HUDEP-2 (cell line): ENCODE results near the gene MAP7.
"Not testable (repeated sequence)": the region's sequence is repeated elsewhere in the genome, so short reads cannot be mapped to it uniquely, and the experiment has no call there.

ENCODE experiments used
- DNase-seq, 76 experiments: peaks; one replicate each; lab custom pipeline; 2025; ENCODE audit not compliant: unreplicated experiment in 76 of 76; lab: John Stamatoyannopoulos, UW

MAP7 gene

DNA sequence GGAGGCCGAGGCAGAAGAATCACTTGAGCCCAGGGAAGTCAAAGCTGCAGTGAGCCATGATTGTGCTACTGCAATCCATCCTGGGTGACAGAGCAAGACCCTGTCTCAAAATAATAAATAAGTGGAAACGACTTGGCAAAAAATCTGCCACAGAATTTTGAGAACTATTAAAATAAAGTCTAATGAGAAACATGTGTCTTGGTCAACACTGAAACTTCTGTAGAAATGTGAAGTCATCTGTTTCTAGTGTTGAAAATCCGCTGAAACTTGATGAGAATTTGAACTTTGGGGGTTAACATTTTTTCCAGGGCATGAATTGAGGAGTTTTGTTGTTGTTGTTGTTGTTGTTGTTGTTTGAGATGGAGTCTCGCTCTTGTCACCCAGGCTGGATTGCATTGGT is 231.5 kb downstream of the MAP7 start:
- no peak for DNase-seq

DNA sequence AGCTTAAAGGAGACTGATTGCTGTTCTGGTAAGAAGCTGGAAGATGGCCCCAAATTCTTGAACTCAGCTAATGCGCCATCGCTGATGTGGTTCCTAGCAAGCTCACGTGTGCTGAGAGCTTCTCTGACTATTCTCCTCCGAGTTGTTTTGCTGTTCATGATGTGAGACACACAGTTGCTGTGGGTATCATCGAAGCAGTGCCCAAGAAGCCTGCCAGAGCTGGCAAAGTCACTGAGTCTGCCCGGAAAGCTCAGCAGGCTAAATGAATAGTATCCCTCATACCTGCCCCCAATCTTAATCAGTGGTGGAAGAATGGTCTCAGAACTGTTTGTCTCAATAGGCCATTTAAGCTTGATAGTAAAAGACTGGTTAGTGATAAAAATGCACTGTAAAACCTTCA is 232.3 kb downstream of the MAP7 start:
- no peak for DNase-seq

DNA sequence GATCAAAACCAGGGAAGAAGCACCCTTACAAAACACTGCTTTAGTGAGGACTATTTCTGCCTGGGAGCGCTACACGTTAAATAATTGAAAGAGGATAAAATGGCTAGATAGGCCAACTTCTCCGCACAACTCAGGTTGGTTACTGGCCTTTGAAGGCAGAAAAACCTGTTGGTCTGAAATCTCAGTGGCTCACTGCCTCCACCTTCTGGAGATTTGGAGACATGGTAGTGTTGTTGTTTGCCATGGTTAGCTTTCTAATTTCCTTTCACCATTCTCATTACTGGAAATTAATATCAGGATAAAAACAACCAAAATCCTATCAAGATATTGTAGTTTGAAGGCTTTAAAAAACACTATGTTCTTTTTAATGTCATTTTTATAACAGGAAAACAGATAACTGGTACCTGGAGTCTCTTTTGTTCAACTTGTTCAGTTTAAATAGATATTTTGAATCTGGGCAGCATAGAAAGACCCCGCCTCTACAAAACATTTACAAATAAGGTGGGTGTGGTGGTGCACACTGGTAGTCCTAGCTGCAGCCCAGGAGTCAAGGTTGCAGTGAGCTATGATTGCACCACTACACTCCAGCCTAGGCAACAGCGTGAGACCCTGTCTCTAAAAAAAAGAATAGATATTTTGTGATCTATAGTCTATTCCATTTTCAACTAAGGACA is 233.1 kb downstream of the MAP7 start:
- peak in 52 of 76 experiments; percentile 5 to 79 (median 38) for DNase-seq

DNA sequence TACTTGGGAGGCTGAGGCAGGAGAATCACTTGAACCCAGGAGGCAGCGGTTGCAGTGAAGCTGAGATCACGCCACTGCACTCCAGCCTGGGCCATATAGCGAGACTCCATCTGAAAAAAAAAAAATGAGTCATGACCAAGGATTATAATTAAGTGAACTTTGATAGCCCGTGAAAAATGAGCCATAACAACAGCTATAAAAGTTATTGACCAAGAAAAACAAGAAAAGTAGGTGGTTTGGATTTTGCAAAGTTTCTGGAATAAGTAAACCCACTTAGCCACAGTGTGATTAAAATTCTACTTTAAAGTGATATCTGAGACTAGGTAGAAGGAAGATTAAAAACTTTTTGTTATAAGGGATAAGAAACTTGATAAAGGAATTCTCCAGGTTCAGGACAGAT is 234.6 kb downstream of the MAP7 start:
- DNase-seq = no peak

DNA sequence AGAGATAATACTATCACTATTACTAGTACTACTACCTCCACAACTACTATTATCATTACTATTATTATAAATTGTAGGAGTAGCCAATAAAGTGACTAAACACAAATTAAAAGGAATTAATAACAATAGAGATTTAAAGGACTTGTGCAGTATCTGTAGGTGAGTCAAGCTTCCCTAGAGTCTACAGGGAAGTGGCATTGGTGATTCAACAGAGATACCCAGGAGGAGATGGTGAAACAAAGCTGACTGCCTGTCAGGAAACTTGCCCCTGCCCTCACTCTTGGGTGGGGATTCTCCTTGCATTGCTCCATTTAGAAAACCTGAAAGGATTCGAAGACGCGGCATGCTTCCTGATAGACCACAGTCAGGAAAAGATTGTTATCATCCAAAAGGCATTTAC is 237.2 kb downstream of the MAP7 start:
- DNase-seq = no peak

DNA sequence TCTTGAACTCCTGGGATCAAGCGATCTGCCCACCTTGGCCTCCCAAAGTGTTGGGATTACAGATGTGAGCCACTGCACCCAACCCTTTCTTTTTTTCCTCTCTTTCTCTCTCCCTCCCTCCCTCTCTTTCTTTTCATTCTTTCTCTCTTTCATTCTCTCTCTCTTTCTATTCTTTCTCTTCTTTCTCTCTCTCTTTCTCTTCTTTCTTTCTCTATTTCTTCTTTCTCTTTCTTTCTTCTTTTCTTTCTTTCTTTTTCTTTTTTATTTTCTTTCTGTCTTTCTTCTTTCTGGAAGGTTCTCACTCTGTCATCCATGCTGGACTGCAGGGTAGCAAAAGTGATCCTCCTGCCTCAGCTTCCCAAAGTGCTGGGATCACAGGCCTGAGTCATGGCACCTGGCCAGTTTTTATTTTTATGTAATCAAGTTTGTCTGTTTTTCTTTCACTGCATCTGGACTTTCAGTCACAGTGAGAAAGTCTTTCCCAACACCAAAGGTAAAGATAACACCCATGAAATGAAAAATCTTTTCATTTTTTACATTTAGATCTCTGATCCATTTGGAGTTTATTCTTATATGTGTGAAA is 240.4 kb downstream of the MAP7 start:
- no peak for DNase-seq

DNA sequence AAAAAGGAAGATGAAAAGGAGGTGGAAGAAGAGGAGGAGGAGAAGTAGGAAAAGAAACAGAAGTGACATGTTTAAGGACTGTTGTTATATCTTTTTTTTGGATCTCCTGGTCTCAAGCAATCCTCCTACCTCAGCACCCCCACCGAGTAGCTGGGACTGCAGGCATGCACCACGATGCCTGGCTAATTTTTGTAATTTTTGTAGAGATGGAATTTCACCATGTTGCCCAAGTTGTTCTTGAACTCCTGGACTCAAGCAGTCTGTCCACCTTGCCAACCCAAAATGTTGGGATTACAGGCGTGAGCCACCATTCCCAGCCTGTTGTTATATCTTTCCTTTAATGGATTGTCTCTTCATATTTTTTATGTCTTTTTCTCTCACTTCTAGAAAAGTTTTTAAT is 241.1 kb downstream of the MAP7 start:
- DNase-seq = no peak

DNA sequence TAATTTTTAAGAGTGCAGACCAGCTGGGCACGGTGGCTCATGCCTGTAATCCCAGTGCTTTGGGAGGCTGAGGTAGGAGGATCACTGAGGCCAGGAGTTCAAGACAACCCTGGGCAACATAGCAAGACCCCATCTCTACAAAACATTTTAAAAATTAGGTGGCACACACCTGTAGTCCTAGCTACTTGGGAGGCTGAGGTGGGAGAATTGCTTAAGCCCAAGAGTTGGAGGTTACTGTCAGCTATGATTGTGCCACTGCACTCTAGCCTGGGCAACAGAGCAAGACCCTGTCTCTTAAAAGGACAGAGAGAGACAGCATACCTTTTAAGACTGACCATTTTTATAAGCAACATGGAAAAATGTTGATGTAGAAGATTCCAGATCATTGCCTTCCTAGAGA is 241.8 kb downstream of the MAP7 start:
- DNase-seq = not testable (repeated sequence)

DNA sequence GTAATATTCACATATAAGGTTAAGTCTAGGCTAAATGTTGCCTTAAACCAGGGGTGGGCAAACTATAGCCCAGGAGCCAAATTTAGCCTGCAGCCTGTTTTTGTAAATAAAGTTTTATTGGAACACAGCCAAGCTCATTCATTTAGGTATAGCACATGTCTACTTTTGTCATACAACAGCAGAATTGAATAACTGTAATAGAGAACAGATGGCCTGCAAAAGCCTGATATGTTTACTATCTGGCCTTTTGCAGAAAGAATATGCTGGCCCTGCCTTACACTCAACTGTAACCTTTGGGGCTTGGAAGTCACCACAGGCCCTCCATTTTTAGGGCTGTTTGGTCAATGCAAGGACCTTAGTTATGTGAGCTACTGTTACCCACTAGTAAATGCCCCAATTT is 242.9 kb downstream of the MAP7 start:
- DNase-seq = peak in 8 of 76 experiments; percentile 14 to 57 (median 30)

DNA sequence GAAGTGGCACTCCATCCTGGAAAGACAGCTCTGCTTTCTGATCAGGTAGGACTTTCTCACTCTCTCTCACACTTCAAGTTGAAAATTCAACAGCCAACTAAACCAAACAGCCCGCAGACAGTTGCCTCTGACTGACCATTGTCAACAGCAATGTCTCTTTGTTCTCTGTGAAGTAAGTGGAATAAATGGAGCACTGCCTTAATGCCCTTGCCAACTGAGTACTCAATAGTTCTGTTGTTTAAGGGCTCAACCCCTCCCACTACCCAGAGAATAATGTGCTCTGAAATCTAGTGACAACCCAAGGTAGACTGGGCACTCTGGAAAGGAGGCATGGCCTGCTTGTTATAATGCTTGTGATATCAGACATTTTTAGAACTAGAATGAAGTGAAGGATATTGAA is 243.8 kb downstream of the MAP7 start:
- no peak for DNase-seq

DNA sequence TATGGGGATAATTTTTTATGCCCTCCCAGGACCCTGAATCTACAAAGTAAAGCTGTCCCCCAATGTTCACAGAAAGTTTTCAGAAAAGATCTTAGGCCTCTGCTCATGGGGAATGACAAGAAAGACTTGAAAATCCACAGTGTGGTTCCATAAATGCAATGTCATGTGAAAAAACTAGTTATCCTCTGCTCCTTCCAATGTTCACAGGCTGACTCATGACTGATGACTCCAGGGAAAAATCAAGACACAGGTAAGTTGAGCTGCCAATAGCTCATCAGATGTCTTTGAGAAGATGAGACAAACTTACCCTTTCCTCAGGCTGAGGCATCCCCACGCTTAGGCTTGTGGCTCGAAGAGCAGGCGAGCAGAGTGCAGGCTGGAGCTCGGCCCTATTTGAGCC is 245.8 kb downstream of the MAP7 start:
- no peak for DNase-seq

DNA sequence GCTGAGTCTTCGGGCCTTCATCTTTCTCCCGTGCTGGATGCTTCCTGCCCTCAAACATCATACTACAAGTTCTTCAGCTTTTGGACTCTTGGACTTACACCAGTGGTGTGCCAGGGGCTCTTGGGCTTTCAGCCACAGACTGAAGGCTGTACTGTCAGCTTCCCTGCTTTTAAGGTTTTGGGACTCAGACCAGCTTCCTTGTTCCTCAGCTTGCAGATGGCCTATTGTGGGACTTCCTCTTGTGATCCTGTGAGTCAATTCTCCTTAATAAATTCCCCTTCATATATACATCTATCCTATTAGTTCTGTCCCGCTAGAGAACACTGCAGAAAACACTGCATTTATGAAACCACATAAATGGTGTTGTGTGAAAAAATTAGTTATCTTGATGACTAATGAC is 246.7 kb downstream of the MAP7 start:
- no peak for DNase-seq

DNA sequence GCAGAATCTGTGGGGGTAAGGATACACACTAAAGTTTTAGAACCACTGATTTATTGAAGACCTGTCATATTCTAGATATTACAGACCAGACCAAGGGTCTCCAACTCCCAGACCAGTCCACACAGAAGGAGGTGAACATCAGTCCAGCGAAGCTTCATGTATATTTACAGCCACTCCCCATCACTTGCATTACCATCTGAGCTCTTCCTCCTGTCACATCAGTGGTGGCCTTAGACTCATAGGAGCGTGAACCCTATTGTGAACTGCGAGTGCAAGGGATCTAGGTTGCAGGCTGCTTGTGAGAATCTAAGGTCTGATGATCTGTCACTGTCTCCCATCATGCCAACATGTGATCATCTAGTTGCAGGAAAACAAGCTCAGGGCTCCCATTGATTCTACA is 255.6 kb downstream of the MAP7 start:
- DNase-seq = no peak
